Left cardiac atrium (tissue), 4 donors: ENCODE results near the gene DKK2. TPM values are rescaled to one million over a fixed set of nuclear protein-coding genes. Genes with fewer than 3 reads are reported as not detected.

ENCODE experiments used
- ATAC-seq, 2 donors: fragments of 200-7000 bp; cut with Tn5 transposase; one replicate each; pipeline ENCODE4 v1.9.1; 2020; ENCODE audit warnings: mild to moderate bottlenecking in 2 of 2, moderate library complexity in 2 of 2
- DNase-seq: peaks from one replicate; pipeline ENCODE4 v3.0.0-alpha.2; 2020
- intact Hi-C, 2 donors: fragments of 100-400 bp; cut with DNase I; formaldehyde crosslinking; loops; one replicate each; pipeline versions ENCODE4 v1.14.1 to v1.15.1; 2022 to 2023
- long read RNA-seq: library from polyadenylated mRNA; unstranded; transcript quantifications from one replicate; pipeline ENCODE4 v2.0.0, GENCODE V29; 2021
- total RNA-seq, 2 donors: library from RNA; stranded (reverse); fragmentation: NEBNext Ultra II Directional; extraction: Animal tissue kit (Norgen Biotek cat#: 25700); gene quantifications; one replicate each; pipeline ENCODE4 v1.2.1, GENCODE V29; 2021
- donor health status: DM: no; HTN: yes; CAD: no.
- donor health status: DM: no; HTN: yes; CAD: no; lungs with severe emphysema.
- donor health status: DM: yes; HTN: yes; CAD: no.
- donor health status: Dilated cardiomyopathy.

Gene DKK2, protein sequence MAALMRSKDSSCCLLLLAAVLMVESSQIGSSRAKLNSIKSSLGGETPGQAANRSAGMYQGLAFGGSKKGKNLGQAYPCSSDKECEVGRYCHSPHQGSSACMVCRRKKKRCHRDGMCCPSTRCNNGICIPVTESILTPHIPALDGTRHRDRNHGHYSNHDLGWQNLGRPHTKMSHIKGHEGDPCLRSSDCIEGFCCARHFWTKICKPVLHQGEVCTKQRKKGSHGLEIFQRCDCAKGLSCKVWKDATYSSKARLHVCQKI
- total RNA-seq, result 1 to 10 TPM in 1 of 2 donors, under 1 TPM in 1; 0.88 to 3.7 TPM
- long read RNA-seq, partial matches to known transcripts, result 0 of 2 reads
- long read RNA-seq, other reads (novel, unspliced or antisense), result 1 of 2 reads

- intact Hi-C loops, result no loop called here
- DNase-seq, result peak; percentile 47
- ATAC-seq, result peak; percentile 17 to 57
Measured at GRCh38 chr4:107035819-107036583, at the start of gene DKK2. Gene DKK2, minus strand, starts transcription at chr4:107036313. Its CDS starts 722 bp downstream, at chr4:107035591.

DNA sequence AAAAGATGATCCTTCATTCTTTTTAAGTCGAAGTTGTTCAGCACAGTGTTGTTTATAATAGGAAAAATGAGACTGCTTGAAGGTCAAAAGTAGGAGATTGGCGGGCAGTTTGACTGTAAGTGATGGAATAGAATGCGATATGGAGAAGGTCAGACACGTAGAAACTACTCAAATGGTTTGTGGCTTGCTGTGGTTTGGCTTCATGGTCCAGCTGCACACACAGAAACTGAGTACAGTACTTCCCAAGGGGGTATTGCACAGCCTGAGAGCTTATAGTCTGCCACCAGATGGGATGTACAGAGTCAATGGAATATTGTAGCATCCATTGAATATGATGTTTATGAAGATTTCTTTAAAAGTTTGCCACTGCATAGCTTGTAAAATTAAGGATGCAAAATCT is 41.1 kb upstream of the DKK2 start:
- no peak for ATAC-seq
- DNase-seq, result no peak
- intact Hi-C loops, result no loop called here

DNA sequence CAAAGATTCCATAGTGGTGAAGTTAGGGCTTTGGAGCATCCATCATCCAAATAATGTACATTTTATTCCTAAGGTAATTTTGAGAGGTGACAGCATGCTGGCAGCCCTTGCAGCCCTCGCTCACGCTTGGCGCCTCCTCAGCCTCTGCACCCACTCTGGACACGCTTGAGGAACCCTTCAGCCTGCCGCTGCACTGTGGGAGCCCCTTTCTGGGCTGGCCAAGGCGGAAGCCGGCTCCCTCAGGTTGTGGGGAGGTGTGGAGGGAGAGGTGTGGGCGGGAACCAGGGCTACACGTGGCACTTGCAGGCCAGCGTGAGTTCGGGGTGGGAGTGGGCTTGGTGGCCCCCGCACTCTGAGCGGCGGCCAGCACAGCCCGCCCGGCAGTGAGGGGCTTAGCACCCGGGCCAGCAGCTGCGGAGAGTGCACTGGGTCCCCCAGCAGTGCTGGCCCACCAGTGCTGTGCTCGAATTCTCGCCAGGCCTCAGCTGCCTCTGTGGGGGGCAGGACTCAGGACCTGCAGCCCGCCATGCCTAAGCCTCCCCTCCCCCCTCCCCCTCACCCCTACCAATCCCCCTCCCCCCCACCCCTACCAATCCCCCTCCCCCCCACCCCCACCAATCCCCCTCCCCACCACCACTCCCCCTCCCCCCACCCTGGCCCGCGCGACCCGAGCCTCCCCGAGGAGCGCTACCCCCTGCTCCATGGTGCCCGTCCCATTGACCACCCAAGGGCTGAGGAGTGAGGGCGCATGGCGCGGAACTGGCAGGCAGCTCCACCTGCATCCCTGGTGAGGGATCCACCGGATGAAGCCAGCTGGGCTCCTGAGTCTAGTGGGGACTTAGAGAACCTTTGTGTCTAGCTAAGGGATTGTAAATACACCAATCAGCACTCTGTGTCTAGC is 37.0 kb upstream of the DKK2 start:
- ATAC-seq, result no peak
- intact Hi-C loops, result no loop called here
- DNase-seq, result no peak

DNA sequence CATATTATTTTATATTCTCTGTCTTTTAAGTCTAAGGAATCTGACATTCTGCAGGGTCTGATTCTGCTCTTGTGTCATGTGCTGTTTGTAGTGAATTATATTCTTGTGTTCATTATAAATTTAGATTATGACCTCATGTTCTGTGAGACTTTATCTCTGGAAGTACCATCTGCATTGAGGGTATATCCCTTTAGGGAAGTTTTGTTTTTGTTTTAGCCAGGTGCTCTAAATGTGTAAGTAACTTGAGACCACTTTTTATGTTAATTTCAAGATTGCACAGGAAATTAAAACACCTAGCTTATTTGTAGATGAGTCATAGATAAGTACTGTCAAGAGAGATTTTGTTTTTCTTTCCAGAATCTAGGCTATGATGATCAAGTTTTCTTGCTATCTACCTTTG is 35.0 kb upstream of the DKK2 start:
- ATAC-seq, result no peak
- DNase-seq, result no peak
- intact Hi-C loops, result no loop called here

DNA sequence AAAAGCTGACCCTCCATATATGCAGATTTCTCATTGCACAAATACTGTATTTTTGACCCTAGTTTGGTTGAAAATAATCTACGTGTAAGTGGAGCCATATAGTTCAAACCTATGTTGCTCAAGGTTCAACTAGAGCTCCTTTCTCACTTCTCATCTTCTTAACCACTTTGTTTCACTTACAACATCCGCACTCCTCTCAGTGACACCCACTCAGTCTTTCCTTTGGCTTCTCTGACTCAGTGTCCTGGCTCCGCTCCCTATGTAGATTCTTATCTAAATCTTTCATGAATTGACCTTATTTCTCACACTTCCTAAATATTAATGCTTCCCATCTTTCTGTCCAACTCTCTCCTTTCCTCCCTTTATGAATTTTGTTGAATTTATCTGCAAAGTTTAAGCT is 32.9 kb upstream of the DKK2 start:
- DNase-seq (no peak), ATAC-seq (no peak)
- intact Hi-C loops, result no loop called here

- DNase-seq (no peak), ATAC-seq (no peak)
- intact Hi-C loops, result no loop called here
Measured at GRCh38 chr4:107068116-107068515, 32.0 kb upstream of the DKK2 start.

DNA sequence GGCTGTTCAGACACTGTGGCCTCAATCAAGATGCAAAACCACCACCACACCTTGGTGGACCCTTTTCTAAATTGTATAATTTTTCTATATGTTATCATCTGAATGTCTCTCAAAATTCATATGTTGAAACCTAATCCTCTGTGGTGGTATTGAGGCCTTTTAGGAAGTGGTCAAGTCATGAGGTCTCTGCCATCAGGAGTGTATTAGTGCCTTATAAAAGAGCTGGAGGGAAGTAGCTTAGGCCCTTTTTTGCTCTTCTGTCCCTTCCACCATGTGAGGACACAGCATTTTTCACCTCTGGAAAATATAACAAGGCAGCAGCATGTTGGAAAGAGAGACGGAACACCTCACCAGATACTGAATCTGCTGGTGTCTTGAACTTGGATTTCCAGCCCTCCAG is 30.5 kb upstream of the DKK2 start:
- intact Hi-C loops, result no loop called here
- no peak for ATAC-seq
- no peak for DNase-seq

GRCh38 chr4:107065201-107065600 is 29.1 kb upstream of the DKK2 start:
- ATAC-seq (no peak), DNase-seq (no peak)
- intact Hi-C loops, result no loop called here

DNA sequence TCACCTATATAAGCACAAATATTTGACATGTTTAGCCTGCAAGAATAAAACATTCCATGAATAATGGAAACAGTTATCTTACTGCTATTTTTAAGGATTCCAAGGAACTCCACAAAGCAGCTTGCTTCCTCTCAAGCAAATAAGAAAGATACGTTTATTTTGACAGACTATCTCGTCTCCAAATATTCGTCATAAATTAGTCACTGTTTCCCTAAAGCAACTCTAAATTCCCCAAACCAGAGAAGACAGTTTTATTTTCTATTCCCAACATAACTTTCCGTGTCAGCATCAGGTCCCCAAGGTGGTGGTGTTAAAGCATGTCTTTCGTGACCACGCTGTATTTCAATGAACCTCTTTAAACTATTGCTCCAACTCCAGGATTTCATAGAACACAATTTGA is 24.3 kb upstream of the DKK2 start:
- intact Hi-C loops, result no loop called here
- ATAC-seq (no peak), DNase-seq (no peak)

DNA sequence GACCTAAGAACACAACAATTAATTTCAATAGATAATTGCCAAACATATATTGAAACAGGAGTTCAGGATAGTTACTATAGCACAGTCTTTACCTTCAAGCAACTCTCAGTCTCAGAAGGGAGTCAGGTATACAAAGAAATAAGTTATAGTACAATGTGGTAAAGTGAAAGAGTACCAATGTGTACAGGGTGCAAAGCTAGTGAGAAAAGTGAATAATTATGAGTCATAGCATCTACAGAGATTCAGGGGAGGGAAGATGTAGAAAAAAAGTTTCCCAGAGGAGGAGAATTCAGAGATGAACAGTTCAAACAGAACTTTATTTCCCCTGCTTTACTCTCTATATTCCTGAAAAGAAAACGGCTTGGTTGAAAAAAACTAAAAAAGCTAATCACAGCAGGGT is 22.7 kb upstream of the DKK2 start:
- intact Hi-C loops, result no loop called here
- no peak for DNase-seq
- peak in 1 of 2 donors; percentile 30 for ATAC-seq

- ATAC-seq (no peak), DNase-seq (no peak)
- intact Hi-C loops, result no loop called here
Measured at GRCh38 chr4:107050525-107051135, 14.5 kb upstream of the DKK2 start.

DNA sequence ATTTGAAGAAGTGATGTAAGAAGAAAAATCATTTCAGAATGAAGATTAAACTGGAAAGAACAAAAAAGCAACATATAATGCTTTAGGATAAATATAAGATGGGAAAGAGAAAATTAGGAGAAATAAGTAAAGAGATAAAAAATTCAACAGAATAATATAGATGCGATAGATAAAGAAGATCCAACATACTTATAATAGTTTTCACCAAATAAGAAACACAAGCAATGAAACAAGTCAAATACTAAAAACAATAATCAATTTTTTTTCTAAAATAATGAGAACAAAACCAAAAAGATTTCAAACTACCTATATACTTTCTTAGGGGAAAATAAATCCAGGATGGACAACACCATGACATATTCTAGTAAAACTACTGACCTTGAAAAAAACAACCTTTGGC is 10.1 kb upstream of the DKK2 start:
- intact Hi-C loops, result no loop called here
- no peak for DNase-seq
- ATAC-seq, result no peak

DNA sequence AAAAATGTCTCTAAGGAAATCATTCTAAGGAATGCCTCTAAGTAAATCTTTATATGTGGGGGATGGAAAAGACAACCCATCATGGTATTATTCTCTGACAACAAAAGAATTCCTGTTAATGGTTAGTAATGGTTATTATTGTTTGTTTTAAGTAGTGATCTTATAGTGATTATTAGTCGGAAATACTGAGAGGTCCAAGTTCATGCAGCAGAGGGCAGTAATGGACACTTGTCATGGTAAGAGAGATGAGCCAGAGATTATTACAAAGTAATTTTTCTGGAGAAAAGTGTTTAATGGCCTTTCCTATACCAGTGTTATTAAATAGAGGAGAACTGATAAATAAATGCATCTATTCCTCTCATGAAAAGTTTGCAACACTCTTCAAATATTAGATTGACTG is 8.1 kb upstream of the DKK2 start:
- ATAC-seq, result no peak
- DNase-seq, result no peak
- intact Hi-C loops, result no loop called here

- peak; percentile 57 for DNase-seq
- intact Hi-C loops, result no loop called here
- peak; percentile 45 to 61 for ATAC-seq
Measured at GRCh38 chr4:107037199-107037584, 1.1 kb upstream of the DKK2 start.

GRCh38 chr4:107036584-107037198 is 578 bp upstream of the DKK2 start:
- ATAC-seq (no peak), DNase-seq (no peak)
- intact Hi-C loops, result no loop called here

GRCh38 chr4:107034996-107035818 is 906 bp downstream of the DKK2 start:
- peak; percentile 25 for DNase-seq
- ATAC-seq, result peak in 1 of 2 donors; percentile 38

DNA sequence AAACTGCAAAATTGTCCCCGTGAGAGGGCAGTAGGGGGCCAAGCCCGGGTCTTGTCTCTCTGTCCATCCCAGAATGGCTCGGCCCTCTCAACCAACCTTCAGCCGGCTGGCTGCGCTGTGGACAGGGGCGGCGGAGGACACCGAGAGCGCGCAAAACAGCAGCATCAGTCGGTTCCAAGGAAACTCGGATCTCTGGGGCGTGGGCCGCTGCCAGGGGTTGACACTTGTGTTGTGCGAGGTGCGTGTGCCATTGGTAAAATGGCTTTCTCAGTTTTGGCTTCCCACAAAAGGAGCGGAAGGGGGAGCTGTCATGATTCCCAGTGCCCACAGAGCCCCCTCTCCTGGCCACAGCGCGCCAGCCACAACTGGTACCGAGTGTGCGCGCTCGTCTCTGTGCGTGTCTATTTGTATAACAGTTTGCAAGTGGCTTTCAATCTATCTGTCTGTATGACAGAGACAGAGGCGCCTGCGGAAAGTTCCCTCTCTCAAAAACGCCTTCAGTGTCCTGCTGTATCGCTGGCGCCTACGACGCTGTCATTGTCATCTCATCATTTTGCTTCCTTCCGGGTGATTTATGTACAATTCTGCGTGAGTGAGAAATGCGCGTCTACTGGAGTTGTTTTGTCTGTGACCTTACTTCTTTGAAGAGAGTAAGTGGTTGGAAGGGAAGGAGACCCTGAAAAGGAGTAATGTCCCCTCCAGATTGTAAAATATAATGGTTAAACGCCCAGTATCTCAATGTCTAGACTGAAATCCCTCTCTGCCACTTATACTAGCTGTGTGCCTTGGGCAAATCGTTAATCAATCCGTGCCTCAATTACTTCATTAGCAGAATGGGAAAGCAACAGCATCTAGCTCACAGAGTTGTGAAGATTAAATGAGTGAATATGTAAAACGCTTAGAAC is 1.8 kb downstream of the DKK2 start:
- DNase-seq (peak; percentile 40), ATAC-seq (peak; percentile 48 to 53)
- intact Hi-C loops, result no loop called here

More at GRCh38 chr4:107034996-107035818, 906 bp downstream of the DKK2 start:
- intact Hi-C loops, result no loop called here
